PC-3 (cell line): ENCODE measurements around the gene FBXW7. TPM values are rescaled to one million over a fixed set of nuclear protein-coding genes. Genes with fewer than 3 reads are reported as not detected.

Experiments
- ATAC-seq: fragments of 200-7000 bp; cut with Tn5 transposase; 2 replicates; pipeline ENCODE4 v1.9.1; 2020; ENCODE audit warnings: mild to moderate bottlenecking, moderate library complexity
- BruUV-seq: library from RNA; stranded (reverse); fragments of 400-500 nt; replicated peaks from 2 replicates; lab custom pipeline; 2021; lab: Mats Ljungman, UMichigan
- CTCF ChIA-PET: fragments of 300-600 bp; sonication (Branson Sonifier 250); formaldehyde crosslinking; loops from one replicate; lab custom pipeline; 2022; ENCODE audit warnings: antibody characterized with exemption; lab: Charles Lee
- POLR2A ChIA-PET: fragments of 300-600 bp; sonication (Branson Sonifier 250); formaldehyde crosslinking; loops from one replicate; lab custom pipeline; 2022; ENCODE audit warnings: antibody characterized with exemption; ENCODE audit not compliant: unreplicated experiment; lab: Charles Lee
- DNase-seq: peaks from one replicate; pipeline ENCODE4 v3.0.0-alpha.2; 2015
- H2AFZ ChIP-seq: fragments of 300-600 bp; sonication (generic); 2 replicates; pipeline ENCODE4 v1.6.0; 2016; ENCODE audit warnings: antibody characterized with exemption, low read length
- H3F3A ChIP-seq: fragments of 300-600 bp; sonication (generic); one replicate; pipeline ENCODE4 v1.6.0; 2017; ENCODE audit warnings: antibody characterized with exemption, low read length, control low read depth, mild to moderate bottlenecking; ENCODE audit not compliant: unreplicated experiment
- H3K27ac ChIP-seq: fragments of 300-600 bp; sonication (generic); 2 replicates; pipeline ENCODE4 v1.5.1; 2016; ENCODE audit warnings: mild to moderate bottlenecking, low read length
- H3K27me3 ChIP-seq: fragments of 300-600 bp; sonication (generic); 2 replicates; pipeline ENCODE4 v1.6.1; 2016; ENCODE audit warnings: low read length, mixed read lengths
- H3K36me3 ChIP-seq: fragments of 300-600 bp; sonication (generic); 2 replicates; pipeline ENCODE4 v1.6.1; 2016; ENCODE audit warnings: low read depth, mixed run types, low read length, mixed read lengths
- H3K4me1 ChIP-seq: fragments of 300-600 bp; sonication (generic); 2 replicates; pipeline ENCODE4 v1.5.1; 2016; ENCODE audit warnings: low read length; ENCODE audit not compliant: insufficient read depth
- H3K4me2 ChIP-seq: fragments of 300-600 bp; sonication (generic); 2 replicates; pipeline ENCODE4 v1.6.0; 2016; ENCODE audit warnings: low read length
- H3K4me3 ChIP-seq: fragments of 300-600 bp; sonication (generic); 2 replicates; pipeline ENCODE4 v1.5.1; 2016; ENCODE audit warnings: mild to moderate bottlenecking, low read length, mixed read lengths
- H3K79me2 ChIP-seq: fragments of 300-600 bp; sonication (generic); 2 replicates; pipeline ENCODE4 v1.6.1; 2017; ENCODE audit warnings: low read length, mixed read lengths
- H3K9ac ChIP-seq: fragments of 300-600 bp; sonication (generic); 2 replicates; pipeline ENCODE4 v1.6.0; 2016; ENCODE audit warnings: mild to moderate bottlenecking, low read length
- H3K9me2 ChIP-seq: fragments of 300-600 bp; sonication (generic); replicated peaks from 2 replicates; pipeline ENCODE4 v1.6.1; 2016; ENCODE audit warnings: mixed run types, low read length, mixed read lengths
- H3K9me3 ChIP-seq: fragments of 300-600 bp; sonication (generic); 2 replicates; pipeline ENCODE4 v1.6.1; 2016; ENCODE audit warnings: low read length, mixed read lengths
- H4K20me1 ChIP-seq: fragments of 300-600 bp; sonication (generic); 2 replicates; pipeline ENCODE4 v1.6.1; 2016; ENCODE audit warnings: low read length, mixed read lengths
- EZH2 ChIP-seq: fragments of 300-600 bp; sonication (generic); IDR thresholded peaks from one replicate; pipeline ENCODE4 v1.6.1; 2017; ENCODE audit warnings: antibody characterized with exemption, mild to moderate bottlenecking, low read length; ENCODE audit not compliant: unreplicated experiment
- EZH2phosphoT487 ChIP-seq: fragments of 300-600 bp; sonication (generic); IDR thresholded peaks from 2 replicates; pipeline ENCODE4 v1.6.1; 2018; ENCODE audit warnings: mild to moderate bottlenecking, antibody characterized with exemption, low read length, borderline replicate concordance
- intact Hi-C: fragments of 100-400 bp; cut with micrococcal nuclease; formaldehyde crosslinking; loops from 2 replicates; pipeline ENCODE4 v1.9.0; 2023
- total RNA-seq: library from RNA; depleted of rRNA; stranded (reverse); fragments of >200 nt; gene quantifications from 2 replicates; pipeline ENCODE4 v1.2.3, GENCODE V29; 2014
- TF ChIP-seq, protein P1 (sequence below): fragments of 300-600 bp; sonication (generic); conservative IDR thresholded peaks from 2 replicates; pipeline ENCODE4 v1.5.1; 2017; ENCODE audit warnings: antibody characterized with exemption, low read depth, mild to moderate bottlenecking, low read length

FBXW7 gene
- total RNA-seq, 1 experiment from 2014 or later, result 24.3 TPM

DNA sequence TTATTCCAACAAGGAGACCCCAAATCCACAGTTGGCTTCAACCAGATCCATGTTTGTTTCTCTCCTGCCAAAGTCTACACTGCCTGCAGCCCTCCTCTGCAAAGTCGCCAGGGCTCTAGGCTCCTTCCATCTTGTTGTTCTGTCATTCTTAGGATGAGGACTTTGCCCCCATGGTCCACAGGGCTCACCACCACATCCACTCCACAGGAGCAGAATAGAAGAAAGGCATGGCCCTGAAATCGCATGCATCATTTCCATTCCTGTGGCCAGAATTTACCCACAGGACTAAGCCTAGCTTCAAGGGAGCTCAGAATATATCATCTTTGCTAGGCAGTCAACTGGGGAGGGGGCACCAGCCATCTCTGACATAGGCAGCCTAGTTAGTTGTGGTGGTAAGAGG is 254.7 kb downstream of the FBXW7 start:
- Histone ChIP-seq H3K4me3 (no peak overlapping the region), H3K9me3 (no peaks in the 10 kb centered on the region), H3K27me3 (no peaks in the 10 kb centered on the region), H4K20me1 (no peaks in the 10 kb centered on the region), H3K9ac (no peak overlapping the region), H3K4me2 (no peak overlapping the region), H3K9me2 (no peaks in the 10 kb centered on the region), H3K79me2 (no peaks in the 10 kb centered on the region), H3K36me3 (no peaks in the 10 kb centered on the region), H3F3A (no peaks in the 10 kb centered on the region), H2AFZ (no peak overlapping the region), H3K4me1 (no peaks in the 10 kb centered on the region), H3K27ac (no peak overlapping the region)
- TF ChIP-seq EZH2 (no peak), EZH2phosphoT487 (no peak)
- TF ChIP-seq, protein P1, sequence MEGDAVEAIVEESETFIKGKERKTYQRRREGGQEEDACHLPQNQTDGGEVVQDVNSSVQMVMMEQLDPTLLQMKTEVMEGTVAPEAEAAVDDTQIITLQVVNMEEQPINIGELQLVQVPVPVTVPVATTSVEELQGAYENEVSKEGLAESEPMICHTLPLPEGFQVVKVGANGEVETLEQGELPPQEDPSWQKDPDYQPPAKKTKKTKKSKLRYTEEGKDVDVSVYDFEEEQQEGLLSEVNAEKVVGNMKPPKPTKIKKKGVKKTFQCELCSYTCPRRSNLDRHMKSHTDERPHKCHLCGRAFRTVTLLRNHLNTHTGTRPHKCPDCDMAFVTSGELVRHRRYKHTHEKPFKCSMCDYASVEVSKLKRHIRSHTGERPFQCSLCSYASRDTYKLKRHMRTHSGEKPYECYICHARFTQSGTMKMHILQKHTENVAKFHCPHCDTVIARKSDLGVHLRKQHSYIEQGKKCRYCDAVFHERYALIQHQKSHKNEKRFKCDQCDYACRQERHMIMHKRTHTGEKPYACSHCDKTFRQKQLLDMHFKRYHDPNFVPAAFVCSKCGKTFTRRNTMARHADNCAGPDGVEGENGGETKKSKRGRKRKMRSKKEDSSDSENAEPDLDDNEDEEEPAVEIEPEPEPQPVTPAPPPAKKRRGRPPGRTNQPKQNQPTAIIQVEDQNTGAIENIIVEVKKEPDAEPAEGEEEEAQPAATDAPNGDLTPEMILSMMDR, result no peak
- CTCF ChIA-PET, result no interaction called here
- POLR2A ChIA-PET, result no interaction called here
- DNase-seq (no peak), ATAC-seq (no peak)
- BruUV-seq, result no TSS peak
- intact Hi-C loops, result no loop called here

DNA sequence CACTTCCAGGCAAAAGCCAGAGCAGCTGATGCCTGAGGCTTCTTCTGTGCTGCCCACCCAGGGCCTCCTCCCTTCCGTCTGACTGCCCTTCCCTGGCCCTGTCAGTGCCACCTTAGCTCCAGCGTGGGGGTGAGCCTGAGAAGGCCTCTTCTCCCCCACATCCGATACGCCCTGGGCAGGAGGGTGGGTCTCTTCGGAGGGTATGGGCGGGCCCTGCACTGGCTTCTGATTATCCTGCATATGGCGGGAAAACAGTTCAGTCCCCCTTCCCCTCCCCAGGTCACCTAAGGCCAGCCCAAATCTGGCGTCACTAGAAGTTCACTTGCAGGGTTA is 256.7 kb downstream of the FBXW7 start:
- Histone ChIP-seq H2AFZ (no peak overlapping the region), H3K79me2 (no peaks in the 10 kb centered on the region), H3K4me2 (no peak overlapping the region), H3K9ac (no peak overlapping the region), H3K4me3 (no peak overlapping the region), H3K36me3 (no peaks in the 10 kb centered on the region), H3K27me3 (no peaks in the 10 kb centered on the region), H3K9me2 (no peaks in the 10 kb centered on the region), H3K9me3 (no peaks in the 10 kb centered on the region), H3F3A (no peaks in the 10 kb centered on the region), H3K4me1 (no peaks in the 10 kb centered on the region), H4K20me1 (no peaks in the 10 kb centered on the region), H3K27ac (no peak overlapping the region)
- ChIA-PET CTCF (no interaction called here), POLR2A (no interaction called here)
- no TSS peak for BruUV-seq
- ATAC-seq (no peak), DNase-seq (no peak)
- intact Hi-C loops, result no loop called here
- TF ChIP-seq, protein P1, result no peak
- TF ChIP-seq EZH2 (no peak), EZH2phosphoT487 (no peak)

DNA sequence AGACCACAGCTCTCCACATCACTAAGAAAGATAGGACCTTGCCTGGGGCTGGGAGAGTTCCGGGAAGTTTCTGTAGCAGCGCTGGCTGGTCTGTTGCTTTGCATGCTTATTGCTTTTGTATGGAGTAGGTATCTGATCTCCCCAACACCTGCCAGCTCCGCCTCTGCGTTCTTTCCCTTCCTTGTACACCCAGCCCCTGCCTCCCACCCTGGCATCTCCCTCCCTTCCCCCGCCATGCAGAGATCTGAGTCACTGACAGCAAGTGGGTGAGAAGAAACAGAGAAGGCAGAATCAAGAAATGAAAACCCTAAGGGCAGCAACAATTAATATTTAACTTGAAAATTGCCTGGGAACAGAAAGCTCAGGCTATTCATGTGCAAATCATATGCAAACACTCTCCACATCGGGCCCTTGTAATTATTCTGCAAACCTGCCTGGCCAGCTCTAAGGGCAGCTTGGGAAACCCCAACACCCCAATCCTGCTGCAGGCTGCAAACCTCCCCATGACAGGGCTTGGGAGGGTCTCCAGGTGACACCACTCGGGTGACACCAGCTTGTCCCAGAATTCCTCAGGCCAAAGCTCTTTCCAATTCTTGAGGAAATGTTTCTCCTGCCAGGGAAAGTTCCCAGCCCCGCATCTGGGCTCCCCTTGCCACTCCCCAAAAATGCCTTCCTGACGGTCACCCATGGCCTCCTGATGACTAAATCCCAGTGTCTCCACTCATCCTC is 257.2 kb downstream of the FBXW7 start:
- ChIA-PET POLR2A (no interaction called here), CTCF (no interaction called here)
- Histone ChIP-seq H3K4me3 (no peak overlapping the region), H3K36me3 (no peaks in the 10 kb centered on the region), H3K9ac (no peak overlapping the region), H3K27ac (no peak overlapping the region), H3K4me2 (no peak overlapping the region), H2AFZ (no peak overlapping the region), H3K9me2 (no peaks in the 10 kb centered on the region), H4K20me1 (no peaks in the 10 kb centered on the region), H3F3A (no peaks in the 10 kb centered on the region), H3K79me2 (no peaks in the 10 kb centered on the region), H3K4me1 (no peaks in the 10 kb centered on the region), H3K9me3 (no peaks in the 10 kb centered on the region), H3K27me3 (no peaks in the 10 kb centered on the region)
- BruUV-seq, result no TSS peak
- no peak for TF ChIP-seq EZH2phosphoT487
- TF ChIP-seq, protein P1, result no peak
- no peak for TF ChIP-seq EZH2
- no peak for ATAC-seq
- intact Hi-C loops, result no loop called here
- DNase-seq, result no peak
